Smooth muscle cell (in vitro differentiated cells): ENCODE measurements around the gene ETV3. TPM values are rescaled to one million over a fixed set of nuclear protein-coding genes. Genes with fewer than 3 reads are reported as not detected.

Experiments
- DNase-seq: peaks from one replicate; lab custom pipeline; 2025; ENCODE audit not compliant: unreplicated experiment; lab: John Stamatoyannopoulos, UW
- H2AFZ ChIP-seq: fragments of 200-600 bp; sonication (generic); 2 replicates; pipeline ENCODE4 v1.6.0; 2016; ENCODE audit warnings: antibody characterized with exemption, low read depth, mild to moderate bottlenecking
- H3F3A ChIP-seq: fragments of 200-600 bp; sonication (generic); 2 replicates; pipeline ENCODE4 v1.6.0; 2017; ENCODE audit warnings: antibody characterized with exemption, low read depth
- H3K27ac ChIP-seq: fragments of 200-600 bp; sonication (generic); 2 replicates; pipeline ENCODE4 v1.5.1; 2016; ENCODE audit warnings: low read depth, mild to moderate bottlenecking
- H3K27me3 ChIP-seq: fragments of 200-600 bp; sonication (generic); 2 replicates; pipeline ENCODE4 v1.6.1; 2016; ENCODE audit warnings: low read depth, mild to moderate bottlenecking
- H3K36me3 ChIP-seq: fragments of 200-600 bp; sonication (generic); 2 replicates; pipeline ENCODE4 v1.5.1; 2016; ENCODE audit warnings: low read depth
- H3K4me1 ChIP-seq: fragments of 200-600 bp; sonication (generic); 2 replicates; pipeline ENCODE4 v1.5.1; 2016; ENCODE audit warnings: low read depth
- H3K4me2 ChIP-seq: fragments of 200-600 bp; sonication (generic); 2 replicates; pipeline ENCODE4 v1.6.0; 2016; ENCODE audit warnings: mild to moderate bottlenecking
- H3K4me3 ChIP-seq: fragments of 200-600 bp; sonication (generic); 2 replicates; pipeline ENCODE4 v1.5.1; 2016; ENCODE audit warnings: mild to moderate bottlenecking
- H3K79me2 ChIP-seq: fragments of 200-600 bp; sonication (generic); 2 replicates; pipeline ENCODE4 v1.6.0; 2016; ENCODE audit warnings: low read depth, mild to moderate bottlenecking
- H3K9ac ChIP-seq: fragments of 200-600 bp; sonication (generic); 2 replicates; pipeline ENCODE4 v1.6.0; 2016; ENCODE audit warnings: low read depth
- H3K9me3 ChIP-seq: fragments of 200-600 bp; sonication (generic); replicated peaks from 2 replicates; pipeline ENCODE4 v1.5.1; 2016; ENCODE audit warnings: low read depth
- H4K20me1 ChIP-seq: fragments of 200-600 bp; sonication (generic); 2 replicates; pipeline ENCODE4 v1.6.0; 2016; ENCODE audit warnings: low read depth
- WGBS: methylation state at CpG from one replicate; pipeline ENCODE4 v1.1.7; 2016; ENCODE audit warnings: low lambda C conversion rate; 5-methylcytosine and 5-hydroxymethylcytosine counted together
- polyA plus RNA-seq: library from polyadenylated mRNA; unstranded; fragments of >200 nt; fragmentation: Nextera tagmentation; extraction: Ambion mirVana; gene quantifications from 2 replicates; pipeline ENCODE4 v1.2.1, GENCODE V29; 2016
- total RNA-seq: library from RNA; depleted of rRNA; stranded (reverse); fragments of >200 nt; gene quantifications from 2 replicates; pipeline ENCODE4 v1.2.3, GENCODE V29; 2014
- TF ChIP-seq, protein P1 (sequence below): fragments of 200-600 bp; sonication (generic); IDR thresholded peaks from 2 replicates; pipeline ENCODE4 v1.5.1; 2017; ENCODE audit warnings: borderline replicate concordance, mild to moderate bottlenecking, antibody characterized with exemption; ENCODE audit not compliant: insufficient read depth, poor library complexity, severe bottlenecking

Gene ETV3
- total and polyA plus RNA-seq, 2 experiments from 2014 or later: 11.4 to 33.2 TPM

DNA sequence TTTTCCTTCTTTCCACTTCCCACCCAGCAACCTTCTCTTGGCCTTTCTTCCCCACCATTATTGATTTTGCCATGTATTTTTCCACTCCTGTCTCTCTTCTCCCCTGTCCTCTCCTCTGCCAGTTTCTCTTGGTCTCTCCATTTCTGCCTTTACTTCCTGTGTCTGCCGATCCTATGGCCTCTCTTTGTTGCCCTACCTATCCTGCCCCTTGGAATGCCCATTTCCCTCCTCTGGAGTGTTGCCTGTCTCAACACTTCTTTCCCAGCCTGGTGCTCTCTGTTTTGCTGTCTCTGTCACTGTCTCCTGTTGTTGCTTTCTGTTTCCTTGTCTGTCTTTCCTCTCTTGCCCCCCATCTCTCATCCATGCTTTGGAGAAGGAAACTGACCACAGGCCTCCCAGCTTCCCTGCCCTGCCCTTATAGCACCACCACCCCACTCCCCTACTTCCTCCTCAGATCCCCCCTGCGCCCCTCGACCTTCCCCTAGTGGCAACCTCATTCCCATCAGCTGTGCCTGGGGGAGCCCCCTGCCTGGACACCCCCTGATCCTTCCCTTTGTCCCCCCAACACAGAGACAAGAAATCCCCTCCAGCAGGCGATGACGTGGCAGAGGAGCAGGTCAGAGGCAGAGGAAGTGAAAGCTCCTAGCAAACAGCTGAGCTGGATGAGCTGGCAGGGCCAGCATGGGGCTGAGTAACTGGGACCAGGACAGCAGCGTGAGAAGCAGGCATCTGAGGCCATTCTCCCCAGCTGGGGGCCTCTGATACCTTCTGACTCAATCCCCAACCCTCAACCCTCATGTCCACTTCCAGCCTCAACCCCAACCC, 32.0 kb downstream of the ETV3 start:
- H3K27ac ChIP-seq: peak overlapping the region; percentile 90

DNA sequence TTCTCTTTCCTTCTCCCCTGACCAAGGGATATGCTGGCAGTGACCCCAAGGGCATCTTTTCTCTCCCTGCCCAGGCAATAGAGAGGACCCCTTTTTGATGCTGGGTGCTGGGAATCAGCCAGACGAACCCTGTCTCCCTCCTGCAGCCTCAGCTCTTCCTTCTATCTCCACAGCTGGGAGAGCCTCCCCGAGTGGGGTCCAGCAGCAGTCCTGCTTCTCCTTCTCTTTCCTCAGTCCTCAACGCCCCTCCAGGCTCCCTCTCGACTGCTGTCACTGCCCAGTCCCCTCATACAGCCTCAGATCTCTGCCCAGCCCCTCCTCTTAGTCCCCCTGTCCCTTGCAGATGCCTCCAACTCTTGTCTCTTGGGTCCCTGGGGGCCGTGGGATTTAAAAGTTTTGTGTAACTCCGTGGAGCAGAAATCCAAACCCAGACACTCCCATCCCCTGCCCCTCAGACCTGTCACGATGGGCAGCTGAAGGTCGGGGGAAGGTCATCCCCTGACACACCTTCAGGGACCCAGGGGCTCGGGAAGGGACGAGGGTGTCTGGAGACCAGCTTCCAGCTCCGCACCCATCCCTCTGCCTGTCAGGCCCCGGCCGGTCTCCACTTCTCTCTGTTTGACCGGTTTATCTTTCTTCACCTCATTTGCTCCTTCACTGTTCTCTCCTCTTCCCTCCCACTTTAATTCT, 32.8 kb downstream of the ETV3 start:
- Histone ChIP-seq H3K4me2 (no peak overlapping the region), H3K27ac (no peak overlapping the region), H3K36me3 (no peaks in the 10 kb centered on the region), H4K20me1 (no peaks in the 10 kb centered on the region), H2AFZ (peak overlapping the region; percentile 91), H3K4me1 (peaks cover 6% of the 10 kb centered on the region), H3K9ac (no peak overlapping the region), H3F3A (no peaks in the 10 kb centered on the region), H3K27me3 (no peaks in the 10 kb centered on the region), H3K4me3 (no peak overlapping the region), H3K79me2 (no peaks in the 10 kb centered on the region), H3K9me3 (no peaks in the 10 kb centered on the region)
- DNase-seq: no peak
- TF ChIP-seq, protein P1, sequence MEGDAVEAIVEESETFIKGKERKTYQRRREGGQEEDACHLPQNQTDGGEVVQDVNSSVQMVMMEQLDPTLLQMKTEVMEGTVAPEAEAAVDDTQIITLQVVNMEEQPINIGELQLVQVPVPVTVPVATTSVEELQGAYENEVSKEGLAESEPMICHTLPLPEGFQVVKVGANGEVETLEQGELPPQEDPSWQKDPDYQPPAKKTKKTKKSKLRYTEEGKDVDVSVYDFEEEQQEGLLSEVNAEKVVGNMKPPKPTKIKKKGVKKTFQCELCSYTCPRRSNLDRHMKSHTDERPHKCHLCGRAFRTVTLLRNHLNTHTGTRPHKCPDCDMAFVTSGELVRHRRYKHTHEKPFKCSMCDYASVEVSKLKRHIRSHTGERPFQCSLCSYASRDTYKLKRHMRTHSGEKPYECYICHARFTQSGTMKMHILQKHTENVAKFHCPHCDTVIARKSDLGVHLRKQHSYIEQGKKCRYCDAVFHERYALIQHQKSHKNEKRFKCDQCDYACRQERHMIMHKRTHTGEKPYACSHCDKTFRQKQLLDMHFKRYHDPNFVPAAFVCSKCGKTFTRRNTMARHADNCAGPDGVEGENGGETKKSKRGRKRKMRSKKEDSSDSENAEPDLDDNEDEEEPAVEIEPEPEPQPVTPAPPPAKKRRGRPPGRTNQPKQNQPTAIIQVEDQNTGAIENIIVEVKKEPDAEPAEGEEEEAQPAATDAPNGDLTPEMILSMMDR: no peak
- 88% methylated on average over 14 of the region's 14 CpGs for WGBS

More for the DNA sequence above, 32.0 kb downstream of the ETV3 start:
- Histone ChIP-seq H3K36me3 (no peaks in the 10 kb centered on the region), H3K79me2 (no peaks in the 10 kb centered on the region), H3K4me2 (peak overlapping the region; percentile 39), H3F3A (no peaks in the 10 kb centered on the region), H3K9ac (peak overlapping the region; percentile 83), H3K4me3 (no peak overlapping the region), H3K4me1 (peaks cover 6% of the 10 kb centered on the region), H3K27me3 (no peaks in the 10 kb centered on the region), H3K9me3 (no peaks in the 10 kb centered on the region), H4K20me1 (no peaks in the 10 kb centered on the region), H2AFZ (peak overlapping the region; percentile 91)
- TF ChIP-seq, protein P1: no peak
- DNase-seq: peak; percentile 26
- WGBS: 57% methylated on average over 6 of the region's 6 CpGs

DNA sequence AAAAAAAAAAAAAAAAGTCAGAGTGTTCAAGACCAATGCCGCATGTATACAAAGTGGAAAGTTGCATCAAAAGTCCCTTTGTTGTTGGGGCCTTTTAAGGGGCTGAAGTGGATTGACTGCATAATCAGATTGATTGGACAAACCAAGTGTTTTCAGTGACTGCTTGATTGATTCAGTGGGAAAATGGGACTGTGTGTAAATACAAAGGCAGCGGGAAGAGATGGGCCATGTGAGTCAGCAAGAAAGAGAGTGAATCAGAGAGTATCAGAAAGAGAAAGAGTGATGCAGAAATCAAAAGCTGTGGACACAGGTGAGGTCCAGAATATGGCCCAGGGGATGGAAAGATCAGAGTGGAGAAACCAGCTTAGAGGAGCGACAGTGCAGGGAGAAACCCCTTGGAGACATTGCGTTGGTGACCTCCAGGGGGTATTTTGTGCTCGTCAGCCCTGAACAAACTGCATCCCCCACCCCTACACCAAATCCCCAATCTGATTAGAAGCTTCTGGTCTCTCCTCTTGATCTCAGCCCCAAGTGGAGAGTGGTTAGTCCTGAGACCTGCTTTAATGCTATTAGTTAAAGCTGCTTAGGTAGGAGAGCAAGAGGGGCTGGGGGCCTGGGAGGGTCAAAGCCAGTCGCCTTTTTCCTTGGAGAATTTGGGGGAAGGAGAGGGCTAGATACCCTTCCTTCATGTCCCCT, 33.4 kb downstream of the ETV3 start:
- Histone ChIP-seq H3K4me2 (no peak overlapping the region), H3K4me3 (no peak overlapping the region), H3K4me1 (peaks cover 6% of the 10 kb centered on the region), H3F3A (no peaks in the 10 kb centered on the region), H3K79me2 (no peaks in the 10 kb centered on the region), H3K27me3 (no peaks in the 10 kb centered on the region), H3K9ac (no peak overlapping the region), H4K20me1 (no peaks in the 10 kb centered on the region), H2AFZ (no peak overlapping the region), H3K36me3 (no peaks in the 10 kb centered on the region), H3K9me3 (no peaks in the 10 kb centered on the region), H3K27ac (no peak overlapping the region)
- no peak for DNase-seq
- 79% methylated on average over 6 of the region's 6 CpGs for WGBS
- TF ChIP-seq, protein P1: no peak
